Upper lobe of left lung (tissue), 6 donors: ENCODE results near the gene PKHD1. TPM values are rescaled to one million over a fixed set of nuclear protein-coding genes. Genes with fewer than 3 reads are reported as not detected.

Experiments
- ATAC-seq, 2 donors: fragments of 200-7000 bp; cut with Tn5 transposase; one replicate each; pipeline ENCODE4 v1.9.1; 2022; ENCODE audit warnings: mild to moderate bottlenecking in 2 of 2, moderate library complexity in 2 of 2; ENCODE audit not compliant: low FRiP score in 2 of 2
- DNase-seq, 2 donors: peaks; one replicate each; pipeline ENCODE4 v3.0.0-alpha.2; 2019 to 2020
- H3K27ac ChIP-seq, 4 donors: fragments of 200-600 bp; sonication (generic); one replicate each; pipeline ENCODE4 v1.5.1; 2016 to 2019
- H3K27me3 ChIP-seq, 4 donors: fragments of 200-600 bp; sonication (generic); one replicate each; pipeline ENCODE4 v1.5.1; 2017 to 2019
- H3K36me3 ChIP-seq, 4 donors: fragments of 200-600 bp; sonication (generic); one replicate each; pipeline ENCODE4 v1.5.1; 2016 to 2019
- H3K4me1 ChIP-seq, 4 donors: fragments of 200-600 bp; sonication (generic); one replicate each; pipeline ENCODE4 v1.5.1; 2018 to 2019
- H3K4me3 ChIP-seq, 4 donors: fragments of 200-600 bp; sonication (generic); one replicate each; pipeline ENCODE4 v1.5.1; 2017 to 2019; ENCODE audit warnings: mild to moderate bottlenecking in 2 of 4, moderate library complexity in 1 of 4
- H3K9me3 ChIP-seq, 4 donors: fragments of 200-600 bp; sonication (generic); one replicate each; pipeline ENCODE4 v1.5.1; 2018 to 2019
- EP300 ChIP-seq, 4 donors: sonication (generic); formaldehyde crosslinking; IDR thresholded peaks; one replicate each; pipeline ENCODE4 v1.5.1; 2017; ENCODE audit warnings: antibody characterized with exemption in 4 of 4, control low read depth in 2 of 4
- POLR2A ChIP-seq, 4 donors: fragments of 450-650 bp; IDR thresholded peaks; one replicate each; pipeline ENCODE4 v1.5.1; 2016 to 2017; ENCODE audit warnings: antibody characterized with exemption in 4 of 4, mild to moderate bottlenecking in 2 of 4
- POLR2AphosphoS5 ChIP-seq, 2 donors: sonication (generic); formaldehyde crosslinking; IDR thresholded peaks; one replicate each; pipeline ENCODE4 v1.5.1; 2017; ENCODE audit warnings: antibody characterized with exemption in 2 of 2
- WGBS, 2 donors: methylation state at CpG; one replicate each; pipeline ENCODE4 v1.1.5; 2017 to 2018; 5-methylcytosine and 5-hydroxymethylcytosine counted together
- total RNA-seq, 6 donors: library from RNA; depleted of rRNA in 4 of 6; stranded (reverse); fragments of >200 nt in 4 of 6; gene quantifications; one replicate each; pipeline versions ENCODE4 v1.1.0 to v1.2.1, GENCODE V29; 2016 to 2021
- TF ChIP-seq, protein P1 (sequence below), 6 experiments: fragments of 450-650 bp in 4 of 6; fragments of 200-600 bp in 2 of 6; sonication (generic) in 2 of 6; IDR thresholded peaks; one replicate each; pipeline ENCODE4 v1.5.1; 2016 to 2019; ENCODE audit warnings: antibody characterized with exemption in 6 of 6
- donor health status: DM: no; HTN: no; CAD: no; lungs with moderate emphysema.
- donor health status: DM: no; HTN: yes; CAD: no; lungs with severe emphysema.

Gene PKHD1
- total RNA-seq, 6 donors from 2014 or later, result 0.10 to 1.0 (median 0.34) TPM

DNA sequence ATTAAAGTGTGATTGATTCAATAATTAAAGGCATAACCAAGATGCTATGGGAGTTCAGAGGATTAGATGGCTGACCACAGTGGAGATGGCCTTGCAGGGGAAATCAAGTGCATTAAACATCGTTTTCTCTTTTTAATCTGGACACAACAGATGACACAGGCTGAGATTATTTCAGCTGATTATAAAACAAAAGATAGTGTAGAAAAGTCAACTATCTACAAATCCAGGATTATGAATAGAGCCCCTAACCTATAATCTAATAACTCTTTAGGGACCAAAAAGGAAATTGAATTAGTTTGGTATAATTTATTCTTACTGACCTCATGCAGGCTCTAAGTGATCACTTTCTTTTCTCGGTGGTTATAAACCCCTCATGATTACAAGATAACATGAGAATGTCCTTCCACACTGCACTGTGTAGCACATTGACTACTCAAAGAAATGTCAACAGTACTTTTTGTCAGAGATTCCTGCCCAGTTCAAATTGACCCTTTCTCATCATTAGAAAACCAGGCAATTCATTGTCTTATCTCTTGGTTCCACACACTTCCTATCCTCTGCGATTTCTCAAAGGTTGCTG lies 122.1 kb downstream of the PKHD1 start:
- ATAC-seq, result no peak
- 53 to 57% methylated on average over 3 of the region's 3 CpGs for WGBS, 2 donors

DNA sequence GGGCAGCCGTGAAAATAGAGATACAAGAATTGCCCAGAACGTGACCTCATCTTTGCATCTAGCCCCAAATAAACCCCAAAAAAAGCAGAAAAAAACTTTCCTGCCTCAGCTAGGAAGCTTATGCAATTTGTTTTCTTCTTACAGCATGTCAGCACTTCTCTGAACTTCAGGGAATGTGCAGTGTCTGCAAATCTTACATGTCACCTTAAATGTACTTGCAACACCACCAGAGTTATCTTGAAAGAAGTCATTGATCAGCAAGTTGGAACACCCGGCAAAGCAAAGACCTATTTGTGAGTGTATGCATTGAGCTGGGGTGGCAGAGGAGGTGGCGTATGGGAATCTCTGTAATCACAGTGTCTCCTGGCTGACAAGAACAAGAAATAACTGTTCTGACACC lies 123.4 kb downstream of the PKHD1 start:
- 42 to 57% methylated on average over 4 of the region's 4 CpGs for whole genome bisulfite sequencing, 2 donors
- Histone ChIP-seq H3K36me3 (no peaks in the 10 kb centered on the region), H3K4me1 (no peaks in the 10 kb centered on the region), H3K4me3 (no peak overlapping the region), H3K27ac (no peak overlapping the region), H3K27me3 (no peaks in the 10 kb centered on the region), H3K9me3 (no peaks in the 10 kb centered on the region)
- TF ChIP-seq EP300 (IDR thresholded peaks at IDR 0.05), result no peak
- TF ChIP-seq POLR2A (IDR thresholded peaks at IDR 0.05), result no peak
- no peak for TF ChIP-seq POLR2AphosphoS5 (IDR thresholded peaks at IDR 0.05)
- TF ChIP-seq, protein P1, sequence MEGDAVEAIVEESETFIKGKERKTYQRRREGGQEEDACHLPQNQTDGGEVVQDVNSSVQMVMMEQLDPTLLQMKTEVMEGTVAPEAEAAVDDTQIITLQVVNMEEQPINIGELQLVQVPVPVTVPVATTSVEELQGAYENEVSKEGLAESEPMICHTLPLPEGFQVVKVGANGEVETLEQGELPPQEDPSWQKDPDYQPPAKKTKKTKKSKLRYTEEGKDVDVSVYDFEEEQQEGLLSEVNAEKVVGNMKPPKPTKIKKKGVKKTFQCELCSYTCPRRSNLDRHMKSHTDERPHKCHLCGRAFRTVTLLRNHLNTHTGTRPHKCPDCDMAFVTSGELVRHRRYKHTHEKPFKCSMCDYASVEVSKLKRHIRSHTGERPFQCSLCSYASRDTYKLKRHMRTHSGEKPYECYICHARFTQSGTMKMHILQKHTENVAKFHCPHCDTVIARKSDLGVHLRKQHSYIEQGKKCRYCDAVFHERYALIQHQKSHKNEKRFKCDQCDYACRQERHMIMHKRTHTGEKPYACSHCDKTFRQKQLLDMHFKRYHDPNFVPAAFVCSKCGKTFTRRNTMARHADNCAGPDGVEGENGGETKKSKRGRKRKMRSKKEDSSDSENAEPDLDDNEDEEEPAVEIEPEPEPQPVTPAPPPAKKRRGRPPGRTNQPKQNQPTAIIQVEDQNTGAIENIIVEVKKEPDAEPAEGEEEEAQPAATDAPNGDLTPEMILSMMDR (IDR thresholded peaks at IDR 0.05), result no peak
- no peak for DNase-seq
- no peak for ATAC-seq

More for the DNA sequence above, 122.1 kb downstream of the PKHD1 start:
- H3K36me3 ChIP-seq, result no peaks in the 10 kb centered on the region
- DNase-seq, result no peak
- no peaks in the 10 kb centered on the region for H3K9me3 ChIP-seq
- H3K4me1 ChIP-seq, result no peaks in the 10 kb centered on the region
- TF ChIP-seq POLR2AphosphoS5 (IDR thresholded peaks at IDR 0.05), result no peak
- no peak overlapping the region for H3K4me3 ChIP-seq
- H3K27ac ChIP-seq, result no peak overlapping the region
- H3K27me3 ChIP-seq, result no peaks in the 10 kb centered on the region

DNA sequence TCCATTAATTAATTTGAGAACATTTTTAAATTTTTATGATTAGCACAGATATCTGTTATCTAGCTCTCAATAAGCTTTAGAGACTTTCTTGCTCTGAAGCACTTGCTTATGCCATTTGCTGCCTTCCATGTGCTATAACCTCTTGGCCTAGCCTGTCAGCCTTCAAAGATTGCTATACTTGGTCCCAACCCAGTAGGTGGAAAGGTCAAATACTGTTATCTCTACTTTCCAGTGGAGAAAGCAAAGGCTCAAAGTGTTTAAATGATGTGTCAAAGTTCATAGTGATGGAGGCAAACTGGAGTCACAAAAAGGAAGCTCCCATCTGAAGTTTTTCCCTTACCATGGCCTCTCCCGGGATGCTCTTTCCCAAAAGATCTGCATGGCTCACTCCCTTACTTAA lies 125.1 kb downstream of the PKHD1 start:
- no peak overlapping the region for H3K4me3 ChIP-seq
- WGBS, 2 donors, result 36 to 60% methylated on average over 1 of the region's 1 CpG
- DNase-seq (no peak), ATAC-seq (no peak)
- no peaks in the 10 kb centered on the region for H3K4me1 ChIP-seq
- H3K27ac ChIP-seq, result no peak overlapping the region
- H3K27me3 ChIP-seq, result no peaks in the 10 kb centered on the region
- TF ChIP-seq EP300 (IDR thresholded peaks at IDR 0.05) (no peak), POLR2AphosphoS5 (IDR thresholded peaks at IDR 0.05) (no peak), POLR2A (IDR thresholded peaks at IDR 0.05) (no peak)
- TF ChIP-seq, protein P1 (IDR thresholded peaks at IDR 0.05), result no peak
- no peaks in the 10 kb centered on the region for H3K9me3 ChIP-seq
- no peaks in the 10 kb centered on the region for H3K36me3 ChIP-seq

DNA sequence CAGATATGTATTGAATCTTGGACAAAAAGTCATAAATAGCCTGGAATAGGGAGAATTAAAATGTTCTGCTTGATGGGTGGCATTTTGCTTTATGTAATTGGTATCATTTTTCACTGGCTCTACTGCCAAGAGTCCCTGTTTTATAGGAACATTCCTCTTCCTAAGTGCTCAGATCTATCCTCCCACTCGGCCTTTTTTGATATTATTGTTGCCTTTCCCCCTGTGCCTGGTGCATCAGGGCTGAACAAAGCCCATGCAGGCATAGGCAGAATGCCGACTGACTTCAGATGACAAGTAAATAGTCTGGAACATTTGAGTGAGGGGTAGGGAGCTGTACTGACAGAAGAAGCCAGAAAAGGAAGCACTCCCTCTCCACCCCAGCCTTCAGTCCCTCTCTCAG lies 127.0 kb downstream of the PKHD1 start:
- Histone ChIP-seq H3K36me3 (no peaks in the 10 kb centered on the region), H3K9me3 (no peaks in the 10 kb centered on the region), H3K27me3 (no peaks in the 10 kb centered on the region), H3K4me1 (no peaks in the 10 kb centered on the region), H3K27ac (no peak overlapping the region), H3K4me3 (no peak overlapping the region)
- TF ChIP-seq POLR2AphosphoS5 (IDR thresholded peaks at IDR 0.05), result no peak
- TF ChIP-seq, protein P1 (IDR thresholded peaks at IDR 0.05), result no peak
- TF ChIP-seq EP300 (IDR thresholded peaks at IDR 0.05), result no peak
- WGBS, 2 donors, result 48 to 53% methylated on average over 2 of the region's 2 CpGs
- ATAC-seq, result no peak
- DNase-seq, result no peak

DNA sequence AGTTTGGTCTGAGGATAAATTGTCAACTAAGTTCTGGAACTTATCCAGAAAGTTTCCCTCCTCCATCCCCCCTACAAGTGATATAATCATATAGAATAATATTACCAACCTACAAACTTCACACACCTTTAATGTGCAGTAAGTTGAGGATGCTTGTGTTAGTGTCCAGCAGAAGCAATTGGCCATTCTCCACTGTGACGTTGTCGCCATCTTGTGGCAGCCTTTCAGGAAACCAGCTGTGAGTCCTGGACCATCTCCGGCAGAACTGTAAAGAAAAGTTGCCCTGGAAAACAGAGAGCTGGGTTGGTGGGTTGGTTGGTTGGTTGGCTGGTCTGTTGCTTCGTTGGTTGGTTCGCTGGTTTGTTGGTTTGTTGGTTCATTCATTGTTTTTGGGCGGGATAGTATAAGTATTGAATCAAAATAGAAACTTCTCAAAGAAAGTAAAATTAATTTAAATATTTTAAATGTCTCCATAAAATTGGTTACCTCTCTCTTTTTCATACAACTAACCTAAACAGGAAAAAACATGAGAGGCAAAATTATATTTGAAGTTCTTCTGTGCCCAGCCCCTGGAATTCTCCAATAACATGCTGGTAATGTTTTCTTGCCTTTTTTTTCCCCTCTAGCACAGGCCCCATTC lies 127.5 kb downstream of the PKHD1 start:
- Histone ChIP-seq H3K27ac (no peak overlapping the region), H3K9me3 (no peaks in the 10 kb centered on the region)
- peak; percentile 46 to 59 for ATAC-seq

More for the DNA sequence above, 127.5 kb downstream of the PKHD1 start:
- Histone ChIP-seq H3K36me3 (no peaks in the 10 kb centered on the region), H3K4me3 (no peak overlapping the region), H3K4me1 (no peaks in the 10 kb centered on the region), H3K27me3 (no peaks in the 10 kb centered on the region)
- WGBS, 2 donors, result 16% methylated on average over 6 of the region's 6 CpGs
- peak in 1 of 2 donors; percentile 60 for DNase-seq
- TF ChIP-seq POLR2A (IDR thresholded peaks at IDR 0.05) (no peak), EP300 (IDR thresholded peaks at IDR 0.05) (no peak), POLR2AphosphoS5 (IDR thresholded peaks at IDR 0.05) (no peak)
- TF ChIP-seq, protein P1 (IDR thresholded peaks at IDR 0.05), result peak in 5 of 6 experiments; percentile 35 to 62 (median 40)
